ENCODE results near the gene ERBB4.

ERBB4 gene

GRCh38 chr2:212176151-212176550 is 362.5 kb downstream of the ERBB4 start:
- Histone ChIP-seq H3K4me2 (ENCODE audit: low read depth, low read length, poor library complexity, severe bottlenecking) (no peak overlapping the region), H3K4me3 (ENCODE audit: low read length, poor library complexity, severe bottlenecking) (no peak overlapping the region), H3K27me3 (ENCODE audit: insufficient read depth, low read length, poor library complexity, severe bottlenecking) (no peaks in the 10 kb centered on the region), H2AFZ (ENCODE audit: low read length) (peak overlapping the region; percentile 64), H3K36me3 (ENCODE audit: insufficient read depth, low read length) (no peaks in the 10 kb centered on the region), H3F3A (ENCODE audit: low read depth) (no peaks in the 10 kb centered on the region), H3K4me1 (ENCODE audit: insufficient read depth, low read length, poor library complexity, severe bottlenecking) (peaks cover 4% of the 10 kb centered on the region), H3K79me2 (ENCODE audit: insufficient read depth, low read length) (no peaks in the 10 kb centered on the region), H3K9me3 (ENCODE audit: insufficient read depth, low read depth, low read length) (no peaks in the 10 kb centered on the region; the same call in 1 of the 2 replicates), H4K20me1 (ENCODE audit: insufficient read depth, low read length, poor library complexity, severe bottlenecking) (no peaks in the 10 kb centered on the region), H3K9ac (ENCODE audit: low read depth, low read length, poor library complexity, severe bottlenecking) (no peak overlapping the region), H3K9me2 (replicated peaks; ENCODE audit: low read depth, low read length) (no peaks in the 10 kb centered on the region)
- TF ChIP-seq EZH2phosphoT487 (IDR thresholded peaks at IDR 0.05; ENCODE audit: borderline replicate concordance), result no peak
- TF ChIP-seq CTCF (conservative IDR thresholded peaks at IDR 0.05; ENCODE audit: low read length), result no peak

- Histone ChIP-seq H3K4me2 (ENCODE audit: low read depth, low read length, poor library complexity, severe bottlenecking) (peak overlapping the region; percentile 3), H3K9me2 (replicated peaks; ENCODE audit: low read depth, low read length) (no peaks in the 10 kb centered on the region), H4K20me1 (ENCODE audit: insufficient read depth, low read length, poor library complexity, severe bottlenecking) (no peaks in the 10 kb centered on the region), H3K9me3 (ENCODE audit: insufficient read depth, low read depth, low read length) (peaks cover 3% of the 10 kb centered on the region; the same call in 1 of the 2 replicates), H2AFZ (ENCODE audit: low read length) (peak overlapping the region; percentile 55), H3F3A (ENCODE audit: low read depth) (no peaks in the 10 kb centered on the region), H3K36me3 (ENCODE audit: insufficient read depth, low read length) (no peaks in the 10 kb centered on the region), H3K27me3 (ENCODE audit: insufficient read depth, low read length, poor library complexity, severe bottlenecking) (no peaks in the 10 kb centered on the region), H3K4me1 (ENCODE audit: insufficient read depth, low read length, poor library complexity, severe bottlenecking) (peaks cover 4% of the 10 kb centered on the region), H3K79me2 (ENCODE audit: insufficient read depth, low read length) (no peaks in the 10 kb centered on the region), H3K4me3 (ENCODE audit: low read length, poor library complexity, severe bottlenecking) (no peak overlapping the region), H3K9ac (ENCODE audit: low read depth, low read length, poor library complexity, severe bottlenecking) (no peak overlapping the region)
- TF ChIP-seq EZH2phosphoT487 (IDR thresholded peaks at IDR 0.05; ENCODE audit: borderline replicate concordance) (no peak), CTCF (conservative IDR thresholded peaks at IDR 0.05; ENCODE audit: low read length) (no peak)
These were observed 364.7 kb downstream of the ERBB4 start for GRCh38 chr2:212173756-212174510.

- no peak overlapping the region for H3K4me3 ChIP-seq (ENCODE audit: low read length, poor library complexity, severe bottlenecking)
- H3K9me3 ChIP-seq (ENCODE audit: insufficient read depth, low read depth, low read length), result peaks cover 3% of the 10 kb centered on the region; the same call in 1 of the 2 replicates
- H3K4me1 ChIP-seq (ENCODE audit: insufficient read depth, low read length, poor library complexity, severe bottlenecking), result peaks cover 4% of the 10 kb centered on the region
- no peaks in the 10 kb centered on the region for H3K9me2 ChIP-seq (replicated peaks; ENCODE audit: low read depth, low read length)
- H2AFZ ChIP-seq (ENCODE audit: low read length), result peak overlapping the region; percentile 55
- H3K79me2 ChIP-seq (ENCODE audit: insufficient read depth, low read length), result no peaks in the 10 kb centered on the region
- no peak overlapping the region for H3K9ac ChIP-seq (ENCODE audit: low read depth, low read length, poor library complexity, severe bottlenecking)
- no peaks in the 10 kb centered on the region for H4K20me1 ChIP-seq (ENCODE audit: insufficient read depth, low read length, poor library complexity, severe bottlenecking)
- H3K27me3 ChIP-seq (ENCODE audit: insufficient read depth, low read length, poor library complexity, severe bottlenecking), result no peaks in the 10 kb centered on the region
- H3F3A ChIP-seq (ENCODE audit: low read depth), result no peaks in the 10 kb centered on the region
- TF ChIP-seq EZH2phosphoT487 (IDR thresholded peaks at IDR 0.05; ENCODE audit: borderline replicate concordance) (no peak), CTCF (conservative IDR thresholded peaks at IDR 0.05; ENCODE audit: low read length) (no peak)
- no peaks in the 10 kb centered on the region for H3K36me3 ChIP-seq (ENCODE audit: insufficient read depth, low read length)
- H3K4me2 ChIP-seq (ENCODE audit: low read depth, low read length, poor library complexity, severe bottlenecking), result peak overlapping the region; percentile 3
These were observed 365.3 kb downstream of the ERBB4 start for GRCh38 chr2:212173331-212173730.
